A549 treated with AZD9567 at 1 μM for 4 hours (cell line): ENCODE measurements around the gene ZNF281. TPM values are rescaled to one million over a fixed set of nuclear protein-coding genes. Genes with fewer than 3 reads are reported as not detected.

Source experiments
- total RNA-seq: library from RNA; stranded (reverse); fragments of 200-300 nt; extraction: Qiagen RNA extraction; gene quantifications from 5 replicates; pipeline ENCODE4 v1.2.3, GENCODE V29; 2022; ENCODE audit not compliant: insufficient read depth

Gene ZNF281, protein sequence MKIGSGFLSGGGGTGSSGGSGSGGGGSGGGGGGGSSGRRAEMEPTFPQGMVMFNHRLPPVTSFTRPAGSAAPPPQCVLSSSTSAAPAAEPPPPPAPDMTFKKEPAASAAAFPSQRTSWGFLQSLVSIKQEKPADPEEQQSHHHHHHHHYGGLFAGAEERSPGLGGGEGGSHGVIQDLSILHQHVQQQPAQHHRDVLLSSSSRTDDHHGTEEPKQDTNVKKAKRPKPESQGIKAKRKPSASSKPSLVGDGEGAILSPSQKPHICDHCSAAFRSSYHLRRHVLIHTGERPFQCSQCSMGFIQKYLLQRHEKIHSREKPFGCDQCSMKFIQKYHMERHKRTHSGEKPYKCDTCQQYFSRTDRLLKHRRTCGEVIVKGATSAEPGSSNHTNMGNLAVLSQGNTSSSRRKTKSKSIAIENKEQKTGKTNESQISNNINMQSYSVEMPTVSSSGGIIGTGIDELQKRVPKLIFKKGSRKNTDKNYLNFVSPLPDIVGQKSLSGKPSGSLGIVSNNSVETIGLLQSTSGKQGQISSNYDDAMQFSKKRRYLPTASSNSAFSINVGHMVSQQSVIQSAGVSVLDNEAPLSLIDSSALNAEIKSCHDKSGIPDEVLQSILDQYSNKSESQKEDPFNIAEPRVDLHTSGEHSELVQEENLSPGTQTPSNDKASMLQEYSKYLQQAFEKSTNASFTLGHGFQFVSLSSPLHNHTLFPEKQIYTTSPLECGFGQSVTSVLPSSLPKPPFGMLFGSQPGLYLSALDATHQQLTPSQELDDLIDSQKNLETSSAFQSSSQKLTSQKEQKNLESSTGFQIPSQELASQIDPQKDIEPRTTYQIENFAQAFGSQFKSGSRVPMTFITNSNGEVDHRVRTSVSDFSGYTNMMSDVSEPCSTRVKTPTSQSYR
- total RNA-seq = 31.3 to 45.6 TPM (median 39.3 TPM) in 5 replicates

GRCh38 chr1:200409761-200410565 is at the start of gene ZNF281:
TSS of gene ZNF281 (minus strand) at chr1:200410036. CDS start at chr1:200409705, 331 bp downstream.

Other genes starting within 250 kb of the ZNF281 start
- 6.9 to 12.8 TPM (median 10.2 TPM) in 5 replicates for gene KIF14, start 210.7 kb upstream of the ZNF281 start, total RNA-seq